Activated gamma-delta T cell treated with Interleukin-2 at 50 U/mL for 16 hours (primary cell): Measurements from ENCODE around the gene C19orf12.

Source experiments
- DNase-seq: peaks from one replicate; pipeline ENCODE4 v3.0.0-alpha.2; 2020

Gene C19orf12

GRCh38 chr19:29694669-29695627, 20.1 kb downstream of the C19orf12 start:
- peak; percentile 80 for DNase-seq

- DNase-seq, result no peak
Observed at GRCh38 chr19:29694161-29694560, 20.9 kb downstream of the C19orf12 start.

- peak; percentile 55 for DNase-seq
Observed at GRCh38 chr19:29690842-29691241, 24.2 kb downstream of the C19orf12 start.

- no peak for DNase-seq
Observed at GRCh38 chr19:29687897-29688728, 26.9 kb downstream of the C19orf12 start.

- DNase-seq, result no peak
Observed at GRCh38 chr19:29687244-29687896, 27.7 kb downstream of the C19orf12 start.

- no peak for DNase-seq
Observed at GRCh38 chr19:29686285-29686805, 28.7 kb downstream of the C19orf12 start.

- no peak for DNase-seq
Observed at GRCh38 chr19:29685326-29685725, 29.7 kb downstream of the C19orf12 start.

GRCh38 chr19:29683009-29683408, 32.1 kb downstream of the C19orf12 start:
- DNase-seq, result no peak

- no peak for DNase-seq
Observed at GRCh38 chr19:29682236-29682895, 32.7 kb downstream of the C19orf12 start.

- no peak for DNase-seq
Observed at GRCh38 chr19:29681422-29682235, 33.4 kb downstream of the C19orf12 start.

GRCh38 chr19:29680937-29681336, 34.1 kb downstream of the C19orf12 start:
- DNase-seq, result no peak

GRCh38 chr19:29680447-29680846, 34.6 kb downstream of the C19orf12 start:
- peak; percentile 86 for DNase-seq

GRCh38 chr19:29679598-29680210, 35.4 kb downstream of the C19orf12 start:
- no peak for DNase-seq

- DNase-seq, result no peak
Observed at GRCh38 chr19:29678484-29679106, 36.5 kb downstream of the C19orf12 start.

GRCh38 chr19:29677001-29677817, 37.9 kb downstream of the C19orf12 start:
- DNase-seq, result peak; percentile 3

GRCh38 chr19:29676586-29676985, 38.5 kb downstream of the C19orf12 start:
- no peak for DNase-seq

- DNase-seq, result no peak
Observed at GRCh38 chr19:29675650-29676186, 39.3 kb downstream of the C19orf12 start.

GRCh38 chr19:29675120-29675649, 39.9 kb downstream of the C19orf12 start:
- no peak for DNase-seq
